HEK293 (cell line): ENCODE measurements around the gene KRT33A.
A peak's percentile ranks its signal among the peaks of the same experiment; 100 is the strongest.

Source experiments
- CTCF ChIA-PET: fragments of 350-600 bp; formaldehyde crosslinking; extraction: SDS; loops from one replicate; lab custom pipeline; 2021; ENCODE audit warnings: antibody characterized with exemption; lab: Yijun Ruan, JAX
- POLR2A ChIA-PET: fragments of 300-600 bp; formaldehyde crosslinking; extraction: SDS; loops from one replicate; lab custom pipeline; 2020; ENCODE audit warnings: antibody characterized with exemption, inconsistent platforms; lab: Yijun Ruan, JAX
- H3K27ac ChIP-seq: fragments of 200-500 bp; sonication (Bioruptor generic); 2 replicates; pipeline ENCODE4 v1.5.1; 2014; ENCODE audit warnings: low read depth, low read length, control low read depth, inconsistent platforms; ENCODE audit errors: extremely low read depth
- H3K36me3 ChIP-seq, 2 experiments: fragments of 200-500 bp in 1 of 2; sonication (Bioruptor generic) in 1 of 2; 1 replicate in 1 of 2; 2 replicates in 1 of 2; pipeline ENCODE4 v1.5.1; 2014 to 2017; ENCODE audit warnings: inconsistent platforms in 2 of 2, low read length in 2 of 2; ENCODE audit not compliant: control insufficient read depth in 2 of 2, insufficient read depth in 1 of 2
- H3K4me1 ChIP-seq: fragments of 200-500 bp; sonication (Bioruptor generic); 2 replicates; pipeline ENCODE4 v1.5.1; 2014; ENCODE audit warnings: mild to moderate bottlenecking, low read length, inconsistent platforms; ENCODE audit not compliant: control insufficient read depth, insufficient read depth
- H3K4me3 ChIP-seq: 2 replicates; pipeline ENCODE4 v1.5.1; 2011; ENCODE audit warnings: low read depth, mild to moderate bottlenecking, control low read depth, low read length, moderate library complexity
- H3K9me3 ChIP-seq: fragments of 200-500 bp; sonication (Bioruptor generic); 2 replicates; pipeline ENCODE4 v1.5.1; 2014; ENCODE audit warnings: low read depth, low read length, inconsistent platforms; ENCODE audit not compliant: control insufficient read depth, insufficient read depth
- GLI2 ChIP-seq: fragments of 450-650 bp; formaldehyde crosslinking; IDR thresholded peaks from 2 replicates; pipeline ENCODE4; 2017; ENCODE audit warnings: missing biosample characterization, missing genetic modification characterization, low read depth, borderline replicate concordance
- OSR2 ChIP-seq: fragments of 450-650 bp; formaldehyde crosslinking; IDR thresholded peaks from 2 replicates; pipeline ENCODE4 v1.5.1; 2016; ENCODE audit warnings: missing biosample characterization, missing genetic modification characterization
- SETDB1 ChIP-seq: IDR thresholded peaks from one replicate; pipeline ENCODE4 v1.6.1; 2017; ENCODE audit warnings: mild to moderate bottlenecking, low read length, moderate library complexity, mixed read lengths; ENCODE audit not compliant: insufficient read length
- SP7 ChIP-seq: fragments of 450-650 bp; formaldehyde crosslinking; IDR thresholded peaks from 2 replicates; pipeline ENCODE4 v1.5.1; 2016; ENCODE audit warnings: missing biosample characterization, missing genetic modification characterization
- TRIM28 ChIP-seq: IDR thresholded peaks from 2 replicates; pipeline ENCODE4 v1.6.1; 2011; ENCODE audit warnings: low read length, control low read depth, borderline replicate concordance
- ZBTB44 ChIP-seq: fragments of 450-650 bp; IDR thresholded peaks from 2 replicates; pipeline ENCODE4 v1.5.1; 2018; ENCODE audit warnings: missing biosample characterization, mild to moderate bottlenecking, missing genetic modification characterization
- ZBTB48 ChIP-seq: fragments of 450-650 bp; formaldehyde crosslinking; IDR thresholded peaks from 2 replicates; pipeline ENCODE4 v1.5.1; 2016; ENCODE audit warnings: missing biosample characterization, missing genetic modification characterization
- ZNF121 ChIP-seq: fragments of 450-650 bp; formaldehyde crosslinking; IDR thresholded peaks from 2 replicates; pipeline ENCODE4 v1.5.1; 2016; ENCODE audit warnings: missing biosample characterization, missing genetic modification characterization
- ZNF175 ChIP-seq: fragments of 450-650 bp; formaldehyde crosslinking; IDR thresholded peaks from 2 replicates; pipeline ENCODE4 v1.5.1; 2016; ENCODE audit warnings: missing biosample characterization, missing genetic modification characterization
- ZNF2 ChIP-seq: fragments of 450-650 bp; formaldehyde crosslinking; IDR thresholded peaks from 2 replicates; pipeline ENCODE4 v1.5.1; 2016; ENCODE audit warnings: missing biosample characterization, missing genetic modification characterization
- ZNF302 ChIP-seq: fragments of 450-650 bp; formaldehyde crosslinking; IDR thresholded peaks from 2 replicates; pipeline ENCODE4 v1.5.1; 2016; ENCODE audit warnings: missing biosample characterization, missing genetic modification characterization, low read depth
- ZNF311 ChIP-seq: fragments of 450-650 bp; formaldehyde crosslinking; IDR thresholded peaks from 2 replicates; pipeline ENCODE4 v1.5.1; 2017; ENCODE audit warnings: missing biosample characterization, missing genetic modification characterization, borderline replicate concordance
- ZNF362 ChIP-seq: fragments of 450-650 bp; formaldehyde crosslinking; IDR thresholded peaks from 2 replicates; pipeline ENCODE4 v1.5.1; 2016; ENCODE audit warnings: missing biosample characterization, missing genetic modification characterization
- ZNF529 ChIP-seq: fragments of 450-650 bp; formaldehyde crosslinking; IDR thresholded peaks from 2 replicates; pipeline ENCODE4 v1.5.1; 2017; ENCODE audit warnings: missing genetic modification characterization, missing biosample characterization; ENCODE audit not compliant: insufficient replicate concordance
- ZNF548 ChIP-seq: fragments of 450-650 bp; formaldehyde crosslinking; IDR thresholded peaks from 2 replicates; pipeline ENCODE4 v1.5.1; 2016; ENCODE audit warnings: missing biosample characterization, missing genetic modification characterization
- ZNF670 ChIP-seq: fragments of 450-650 bp; formaldehyde crosslinking; IDR thresholded peaks from 2 replicates; pipeline ENCODE4 v1.5.1; 2016; ENCODE audit warnings: missing biosample characterization, missing genetic modification characterization, low read depth
- ZNF704 ChIP-seq: fragments of 450-650 bp; formaldehyde crosslinking; IDR thresholded peaks from 2 replicates; pipeline ENCODE4 v1.5.1; 2016; ENCODE audit warnings: missing biosample characterization, missing genetic modification characterization
- ZNF791 ChIP-seq: fragments of 450-650 bp; formaldehyde crosslinking; IDR thresholded peaks from 2 replicates; pipeline ENCODE4 v1.5.1; 2016; ENCODE audit warnings: missing biosample characterization, missing genetic modification characterization
- ZSCAN23 ChIP-seq: fragments of 450-650 bp; formaldehyde crosslinking; IDR thresholded peaks from 2 replicates; pipeline ENCODE4 v1.5.1; 2016; ENCODE audit warnings: missing biosample characterization, missing genetic modification characterization
- TF ChIP-seq, protein P1 (sequence below): fragments of 450-650 bp; formaldehyde crosslinking; IDR thresholded peaks from 2 replicates; pipeline ENCODE4 v1.5.1; 2016; ENCODE audit warnings: missing biosample characterization, missing genetic modification characterization

The KRT33A gene

DNA sequence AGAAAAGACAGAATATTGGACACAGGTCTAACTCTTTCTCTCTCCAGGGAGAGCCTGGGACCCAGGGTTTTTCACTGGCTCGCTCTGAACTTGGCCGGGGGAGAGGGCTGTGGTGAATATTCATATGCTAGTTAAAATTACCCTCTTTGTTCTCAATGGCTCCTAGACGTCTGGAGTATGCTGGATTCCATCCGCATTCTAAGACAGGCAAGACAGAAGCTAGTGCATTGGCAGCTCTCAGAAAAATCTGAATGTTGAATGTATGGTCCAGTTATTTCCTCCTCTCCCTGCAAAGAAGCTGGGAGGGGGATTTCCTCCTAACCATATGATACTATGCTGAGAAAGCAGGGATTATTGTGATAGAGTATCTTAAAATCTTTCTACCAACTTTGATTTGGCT, 37.0 kb upstream of the KRT33A start:
- Histone ChIP-seq H3K9me3 (no peaks in the 10 kb centered on the region), H3K4me1 (peaks cover 2% of the 10 kb centered on the region; the same call in 1 of the 2 replicates), H3K36me3 (no peaks in the 10 kb centered on the region), H3K4me3 (no peak overlapping the region), H3K27ac (no peak overlapping the region)
- CTCF ChIA-PET, result interaction anchor here (0.6 to 1.2 kb wide), 2 partner anchors 161 to 340 kb away, joined by 4 read pairs; no protein-coding TSS in a partner anchor
- POLR2A ChIA-PET, result no interaction called here
- TF ChIP-seq ZNF2, result no peak

DNA sequence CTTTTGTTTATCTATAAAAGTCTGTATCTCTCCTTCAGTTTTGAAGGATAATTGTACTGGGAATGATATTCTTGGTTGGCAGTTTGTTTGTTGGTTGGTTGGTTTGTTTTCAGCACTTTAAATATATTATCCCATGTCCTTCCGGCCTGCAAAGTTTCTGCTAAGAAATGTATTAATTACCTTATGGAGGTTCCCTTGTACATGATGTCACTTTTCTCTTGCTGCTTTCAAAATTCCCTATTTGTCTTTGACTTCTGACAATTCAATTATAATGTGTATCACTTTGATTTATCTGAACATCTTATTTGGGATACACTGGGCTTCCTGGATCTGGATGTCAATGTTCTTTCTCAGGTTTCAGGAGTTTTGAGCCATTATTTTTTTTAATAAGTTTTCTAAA, 35.6 kb upstream of the KRT33A start:
- CTCF ChIA-PET, result interaction anchor here (1.9 kb wide), 1 partner anchor 163 kb away, joined by 3 read pairs; no protein-coding TSS in a partner anchor
- H3K4me1 ChIP-seq, result peaks cover 2% of the 10 kb centered on the region; the same call in 1 of the 2 replicates
- no peak overlapping the region for H3K27ac ChIP-seq
- H3K9me3 ChIP-seq, result no peaks in the 10 kb centered on the region
- no peaks in the 10 kb centered on the region for H3K36me3 ChIP-seq
- H3K4me3 ChIP-seq, result no peak overlapping the region
- peak; percentile 17; the same call in 1 of the 2 replicates for TF ChIP-seq TRIM28
- peak; percentile 95 for TF ChIP-seq ZNF791 (tag by site-specific recombination)
- no peak for TF ChIP-seq ZBTB44 (tag by site-specific recombination)
- peak; percentile 92 for TF ChIP-seq SETDB1
- no peak for TF ChIP-seq ZNF175
- no peak for TF ChIP-seq SP7 (tag by site-specific recombination)
- no peak for TF ChIP-seq ZNF121 (tag by site-specific recombination)
- TF ChIP-seq, all 188 proteins: peak for 3
- POLR2A ChIA-PET, result no interaction called here

- H3K27ac ChIP-seq, result no peak overlapping the region
- no peak overlapping the region for H3K4me3 ChIP-seq
- CTCF ChIA-PET, result interaction anchor here (0.9 kb wide), 1 partner anchor 151 kb away, joined by 5 read pairs; no protein-coding TSS in a partner anchor
- H3K4me1 ChIP-seq, result no peaks in the 10 kb centered on the region
- POLR2A ChIA-PET, result no interaction called here
- H3K9me3 ChIP-seq, result no peaks in the 10 kb centered on the region
- no peaks in the 10 kb centered on the region for H3K36me3 ChIP-seq
- TF ChIP-seq ZNF529 (tag by site-specific recombination), result no peak
- no peak for TF ChIP-seq OSR2 (tag by site-specific recombination)
- TF ChIP-seq, protein P1, sequence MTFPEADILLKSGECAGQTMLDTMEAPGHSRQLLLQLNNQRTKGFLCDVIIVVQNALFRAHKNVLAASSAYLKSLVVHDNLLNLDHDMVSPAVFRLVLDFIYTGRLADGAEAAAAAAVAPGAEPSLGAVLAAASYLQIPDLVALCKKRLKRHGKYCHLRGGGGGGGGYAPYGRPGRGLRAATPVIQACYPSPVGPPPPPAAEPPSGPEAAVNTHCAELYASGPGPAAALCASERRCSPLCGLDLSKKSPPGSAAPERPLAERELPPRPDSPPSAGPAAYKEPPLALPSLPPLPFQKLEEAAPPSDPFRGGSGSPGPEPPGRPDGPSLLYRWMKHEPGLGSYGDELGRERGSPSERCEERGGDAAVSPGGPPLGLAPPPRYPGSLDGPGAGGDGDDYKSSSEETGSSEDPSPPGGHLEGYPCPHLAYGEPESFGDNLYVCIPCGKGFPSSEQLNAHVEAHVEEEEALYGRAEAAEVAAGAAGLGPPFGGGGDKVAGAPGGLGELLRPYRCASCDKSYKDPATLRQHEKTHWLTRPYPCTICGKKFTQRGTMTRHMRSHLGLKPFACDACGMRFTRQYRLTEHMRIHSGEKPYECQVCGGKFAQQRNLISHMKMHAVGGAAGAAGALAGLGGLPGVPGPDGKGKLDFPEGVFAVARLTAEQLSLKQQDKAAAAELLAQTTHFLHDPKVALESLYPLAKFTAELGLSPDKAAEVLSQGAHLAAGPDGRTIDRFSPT (tag by site-specific recombination), result no peak
- no peak for TF ChIP-seq ZNF670
- TF ChIP-seq ZNF302 (tag by site-specific recombination), result no peak
- no peak for TF ChIP-seq ZNF311 (tag by site-specific recombination)
- TF ChIP-seq ZSCAN23 (tag by site-specific recombination), result no peak
- TF ChIP-seq TRIM28, result no peak
- no peak for TF ChIP-seq GLI2 (tag by site-specific recombination)
- TF ChIP-seq ZBTB48 (tag by site-specific recombination), result no peak
- no peak for TF ChIP-seq ZNF548 (tag by site-specific recombination)
- TF ChIP-seq ZNF704 (tag by site-specific recombination), result no peak
- TF ChIP-seq ZNF362, result no peak
- TF ChIP-seq, all 188 proteins: peak for 0
Observed at GRCh38 chr17:41383690-41384089, 33.1 kb upstream of the KRT33A start.
